Omental fat pad (tissue), 4 donors: ENCODE measurements around the gene TMEM143. TPM values are rescaled to one million over a fixed set of nuclear protein-coding genes. Genes with fewer than 3 reads are reported as not detected.

Experiments used
- ATAC-seq: fragments of 150-250 bp; one replicate; pipeline ENCODE4 v1.9.1; 2016; ENCODE audit warnings: mild to moderate bottlenecking, moderate library complexity; ENCODE audit not compliant: low FRiP score
- DNase-seq: peaks from one replicate; pipeline ENCODE4 v3.0.0-alpha.2; 2019; ENCODE audit warnings: low spot score
- total RNA-seq, 4 donors: library from RNA; depleted of rRNA; stranded (reverse); fragments of >200 nt; gene quantifications; one replicate each; pipeline ENCODE4 v1.1.0, GENCODE V29; 2016
- TF ChIP-seq, protein P1 (sequence below), 3 donors: fragments of 450-650 bp; IDR thresholded peaks; one replicate each; pipeline ENCODE4 v1.5.1; 2016 to 2017; ENCODE audit warnings: antibody characterized with exemption in 3 of 3, mild to moderate bottlenecking in 3 of 3, moderate library complexity in 2 of 3

TMEM143 gene
- total RNA-seq, 4 donors from 2014 or later, result 2.0 to 11.5 (median 5.1) TPM

DNA sequence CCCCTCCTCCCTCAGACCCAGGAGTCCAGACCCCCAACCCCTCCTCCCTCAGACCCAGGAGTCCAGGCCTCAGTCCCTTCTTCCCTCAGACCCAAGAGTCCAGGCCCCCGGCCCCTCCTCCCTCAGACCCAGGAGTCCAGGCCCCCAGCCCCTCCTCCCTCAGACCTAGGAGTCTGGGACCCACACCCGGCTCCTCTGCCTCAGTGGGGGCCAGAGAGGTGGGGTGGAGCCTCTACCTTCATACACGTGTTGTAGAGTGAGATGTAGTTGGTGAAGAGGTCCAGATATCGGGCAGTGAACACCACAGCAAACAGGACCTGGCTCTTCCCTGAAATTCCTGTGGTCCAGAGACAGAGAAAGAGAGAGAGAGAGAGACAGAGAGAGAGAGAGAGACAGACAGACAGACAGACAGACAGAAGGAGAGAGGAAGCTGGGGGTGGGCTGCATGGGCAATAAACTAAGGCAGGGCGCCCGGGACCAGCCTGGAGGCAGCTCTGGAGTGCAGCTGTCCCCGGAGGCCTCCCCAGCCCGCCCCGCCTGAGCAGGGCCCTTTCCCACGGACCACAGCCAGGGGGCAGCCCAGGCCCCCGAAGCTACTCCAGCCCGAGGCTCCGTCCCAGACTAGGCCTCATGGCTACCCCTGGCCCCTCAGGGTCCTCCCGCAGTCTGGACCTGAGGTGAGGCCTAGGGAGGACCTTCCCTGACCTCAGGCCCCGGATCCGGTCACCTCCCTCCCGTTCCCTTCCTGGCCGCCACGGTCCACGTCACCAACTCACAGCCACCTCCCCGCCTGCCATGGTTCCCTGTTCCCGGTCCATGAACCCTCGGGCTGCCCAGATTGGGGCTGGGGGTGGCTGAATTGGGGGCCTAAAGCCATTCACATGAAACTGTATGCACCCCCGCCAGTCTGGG lies 26.7 kb upstream of the TMEM143 start:
- TF ChIP-seq, protein P1, sequence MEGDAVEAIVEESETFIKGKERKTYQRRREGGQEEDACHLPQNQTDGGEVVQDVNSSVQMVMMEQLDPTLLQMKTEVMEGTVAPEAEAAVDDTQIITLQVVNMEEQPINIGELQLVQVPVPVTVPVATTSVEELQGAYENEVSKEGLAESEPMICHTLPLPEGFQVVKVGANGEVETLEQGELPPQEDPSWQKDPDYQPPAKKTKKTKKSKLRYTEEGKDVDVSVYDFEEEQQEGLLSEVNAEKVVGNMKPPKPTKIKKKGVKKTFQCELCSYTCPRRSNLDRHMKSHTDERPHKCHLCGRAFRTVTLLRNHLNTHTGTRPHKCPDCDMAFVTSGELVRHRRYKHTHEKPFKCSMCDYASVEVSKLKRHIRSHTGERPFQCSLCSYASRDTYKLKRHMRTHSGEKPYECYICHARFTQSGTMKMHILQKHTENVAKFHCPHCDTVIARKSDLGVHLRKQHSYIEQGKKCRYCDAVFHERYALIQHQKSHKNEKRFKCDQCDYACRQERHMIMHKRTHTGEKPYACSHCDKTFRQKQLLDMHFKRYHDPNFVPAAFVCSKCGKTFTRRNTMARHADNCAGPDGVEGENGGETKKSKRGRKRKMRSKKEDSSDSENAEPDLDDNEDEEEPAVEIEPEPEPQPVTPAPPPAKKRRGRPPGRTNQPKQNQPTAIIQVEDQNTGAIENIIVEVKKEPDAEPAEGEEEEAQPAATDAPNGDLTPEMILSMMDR (IDR thresholded peaks at IDR 0.05), result no peak
- DNase-seq, result no peak
- ATAC-seq, result peak; percentile 75

DNA sequence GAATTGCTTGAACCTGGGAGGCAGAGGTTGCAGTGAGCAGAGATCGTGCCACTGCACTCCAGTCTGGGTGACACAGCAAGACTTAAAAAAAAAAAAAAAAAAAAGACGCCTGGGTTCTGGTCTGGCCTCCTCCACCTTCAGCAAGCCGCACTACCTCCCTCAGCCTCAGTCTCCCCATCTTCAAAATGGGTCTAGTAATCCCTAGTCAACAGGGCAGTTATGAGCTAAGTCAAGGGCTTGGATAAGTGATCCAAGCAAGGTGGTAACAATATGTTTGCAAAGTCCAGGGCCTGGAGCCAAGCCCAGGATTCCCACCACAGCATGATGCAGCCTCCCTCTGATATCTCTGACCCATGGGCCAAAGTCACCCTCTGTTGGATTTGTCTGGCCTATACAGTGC lies 23.2 kb upstream of the TMEM143 start:
- TF ChIP-seq, protein P1 (IDR thresholded peaks at IDR 0.05), result no peak
- ATAC-seq, result no peak
- no peak for DNase-seq

DNA sequence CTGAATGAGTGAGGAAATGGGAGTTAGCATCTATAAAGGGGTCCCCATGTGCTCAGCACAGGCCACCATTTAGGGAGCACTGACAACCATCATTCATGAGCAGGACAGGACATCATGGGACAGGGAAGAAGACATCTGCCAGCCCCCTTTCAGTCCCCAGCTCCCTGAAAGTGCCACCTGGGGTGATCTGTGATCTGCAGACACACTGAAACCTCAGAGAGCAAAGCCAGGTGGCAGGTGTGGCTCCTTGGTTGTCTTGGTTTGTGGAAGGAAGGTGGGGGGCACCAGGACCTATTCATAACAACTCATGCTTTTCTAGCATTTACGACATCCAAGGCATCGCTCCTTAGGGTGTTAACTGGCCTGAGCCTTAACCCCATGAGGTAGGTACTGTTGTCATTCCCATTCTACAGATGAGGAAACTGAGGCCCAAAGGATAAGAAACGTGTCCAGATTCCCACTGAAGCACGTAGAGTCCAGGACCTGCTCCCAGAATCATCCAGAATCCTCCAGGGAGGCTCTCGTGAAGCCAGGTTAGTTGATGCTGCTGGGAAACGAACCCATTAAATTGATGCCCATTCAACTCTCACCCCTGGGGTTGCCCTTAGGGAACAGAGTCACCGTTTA lies 21.8 kb upstream of the TMEM143 start:
- DNase-seq (no peak), ATAC-seq (no peak)
- TF ChIP-seq, protein P1 (IDR thresholded peaks at IDR 0.05), result no peak

DNA sequence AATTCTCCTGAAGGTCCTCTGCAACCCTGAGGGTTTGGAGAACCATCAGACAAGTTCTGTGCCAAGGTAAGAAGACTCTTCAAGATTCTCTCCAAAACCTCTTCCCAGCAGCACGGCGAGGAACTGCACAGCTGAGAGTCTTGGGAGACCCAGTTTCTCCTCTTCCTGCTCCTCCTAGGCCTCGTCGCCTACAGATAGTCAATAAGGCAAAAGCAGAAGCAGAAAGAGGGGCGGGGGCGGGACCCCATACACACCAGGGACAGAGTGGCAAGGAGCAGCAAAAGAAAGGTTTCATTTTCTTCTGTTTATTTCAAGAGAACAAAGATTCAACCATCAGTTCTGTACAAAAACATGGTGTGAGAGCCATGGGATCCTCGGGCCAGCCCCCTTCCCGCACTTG lies 18.5 kb upstream of the TMEM143 start:
- ATAC-seq, result no peak

DNA sequence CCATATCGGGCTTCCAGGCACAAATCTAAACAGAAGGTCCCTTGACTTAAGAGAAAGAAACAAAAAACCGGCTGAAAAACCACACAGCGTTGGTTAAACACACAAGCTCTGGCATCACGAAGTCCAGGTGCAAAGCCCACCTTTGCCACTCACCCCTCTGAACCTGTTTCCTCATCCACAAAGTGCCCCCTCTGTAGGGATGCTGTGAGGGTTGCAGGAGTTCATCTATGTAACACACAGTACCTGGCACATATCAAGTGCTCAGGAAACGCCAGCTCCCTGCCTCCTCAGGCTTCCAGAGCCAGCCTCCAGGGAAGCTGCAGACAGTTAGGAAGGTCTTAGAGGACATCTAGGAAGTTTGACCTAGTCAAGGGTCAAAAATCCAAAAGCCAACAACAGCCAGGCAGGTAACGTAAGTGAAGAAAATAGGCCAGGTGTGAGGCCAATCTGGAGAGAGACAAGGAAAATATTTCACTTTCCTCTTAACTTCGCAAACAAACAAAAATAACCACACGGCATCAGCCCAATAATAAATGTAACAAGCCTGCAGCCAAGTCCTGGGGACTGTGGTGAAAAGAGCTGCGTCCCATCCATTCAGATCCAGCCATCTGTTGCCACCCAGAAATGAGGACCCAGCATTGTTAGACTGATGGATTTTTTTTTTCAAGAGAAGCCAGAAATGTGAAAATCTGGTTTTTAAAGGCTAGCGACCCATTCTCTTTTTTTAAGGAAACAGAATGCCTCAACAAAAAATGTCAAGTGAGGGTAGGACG lies 17.6 kb upstream of the TMEM143 start:
- TF ChIP-seq, protein P1 (IDR thresholded peaks at IDR 0.05), result no peak
- no peak for DNase-seq
- ATAC-seq, result no peak

More for the DNA sequence above, 18.5 kb upstream of the TMEM143 start:
- DNase-seq, result no peak
- TF ChIP-seq, protein P1 (IDR thresholded peaks at IDR 0.05), result no peak

DNA sequence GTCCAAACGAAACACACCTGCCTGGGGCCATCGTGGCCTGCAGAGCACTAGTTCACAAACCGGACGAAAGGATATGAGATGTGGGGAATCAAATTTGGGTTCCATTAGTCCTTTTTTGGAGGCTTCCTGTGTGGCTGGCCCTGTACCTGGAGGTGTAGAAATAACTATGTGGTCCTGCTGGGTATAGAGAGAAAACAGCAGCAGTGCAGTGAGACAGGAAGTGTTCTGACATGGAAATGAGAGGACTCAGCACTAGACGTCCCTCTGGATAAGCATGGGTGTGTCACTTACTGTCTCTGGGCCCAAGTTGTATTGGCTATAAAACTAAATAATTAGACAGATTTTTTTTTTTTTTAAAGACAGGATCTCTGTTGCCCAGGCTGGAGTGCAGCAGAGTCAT lies 15.3 kb upstream of the TMEM143 start:
- DNase-seq (no peak), ATAC-seq (no peak)
- TF ChIP-seq, protein P1 (IDR thresholded peaks at IDR 0.05), result no peak
